RWPE2 (cell line): ENCODE results near the gene PLA2G2F.

Source experiments
- ATAC-seq: fragments of 200-7000 bp; cut with Tn5 transposase; 3 replicates; pipeline ENCODE4 v1.9.1; 2021; ENCODE audit warnings: low read depth
- DNase-seq: peaks from one replicate; pipeline ENCODE4 v3.0.0-alpha.2; 2020; ENCODE audit warnings: low spot score
- H3K27ac ChIP-seq: fragments of 450-650 bp; 2 replicates; pipeline ENCODE4 v1.5.1; 2017; ENCODE audit warnings: mild to moderate bottlenecking; ENCODE audit not compliant: poor library complexity, severe bottlenecking
- H3K27me3 ChIP-seq: fragments of 250-450 bp; sonication (Bioruptor Pico); 2 replicates; pipeline ENCODE4 v1.5.1; 2021; ENCODE audit warnings: mild to moderate bottlenecking, moderate library complexity; ENCODE audit not compliant: insufficient read depth, poor library complexity, severe bottlenecking
- H3K36me3 ChIP-seq: fragments of 250-450 bp; sonication (Bioruptor Pico); 2 replicates; pipeline ENCODE4 v1.5.1; 2020; ENCODE audit warnings: low read depth, mild to moderate bottlenecking, moderate library complexity
- H3K4me1 ChIP-seq: fragments of 250-450 bp; sonication (Bioruptor Pico); 2 replicates; pipeline ENCODE4 v1.5.1; 2021; ENCODE audit warnings: mild to moderate bottlenecking, moderate library complexity; ENCODE audit not compliant: insufficient read depth, poor library complexity, severe bottlenecking
- H3K4me3 ChIP-seq: fragments of 250-450 bp; sonication (Bioruptor Pico); 2 replicates; pipeline ENCODE4 v1.5.1; 2021; ENCODE audit warnings: mild to moderate bottlenecking, moderate library complexity; ENCODE audit not compliant: severe bottlenecking
- H3K9me3 ChIP-seq: fragments of 250-450 bp; sonication (Bioruptor Pico); 2 replicates; pipeline ENCODE4 v1.5.1; 2021; ENCODE audit warnings: mild to moderate bottlenecking, moderate library complexity; ENCODE audit not compliant: severe bottlenecking
- CTCF ChIP-seq: fragments of 450-650 bp; IDR thresholded peaks from one replicate; pipeline ENCODE4 v1.5.1; 2017; ENCODE audit warnings: mild to moderate bottlenecking, moderate library complexity; ENCODE audit not compliant: poor library complexity, severe bottlenecking

Gene PLA2G2F

GRCh38 chr1:20138961-20139550 lies at the start of gene PLA2G2F:
Gene PLA2G2F (plus strand): TSS chr1:20139323. CDS start chr1:20139428, 105 bp downstream.
- H3K9me3 ChIP-seq = no peaks in the 10 kb centered on the region
- no peak for ATAC-seq
- no peak for TF ChIP-seq CTCF

DNA sequence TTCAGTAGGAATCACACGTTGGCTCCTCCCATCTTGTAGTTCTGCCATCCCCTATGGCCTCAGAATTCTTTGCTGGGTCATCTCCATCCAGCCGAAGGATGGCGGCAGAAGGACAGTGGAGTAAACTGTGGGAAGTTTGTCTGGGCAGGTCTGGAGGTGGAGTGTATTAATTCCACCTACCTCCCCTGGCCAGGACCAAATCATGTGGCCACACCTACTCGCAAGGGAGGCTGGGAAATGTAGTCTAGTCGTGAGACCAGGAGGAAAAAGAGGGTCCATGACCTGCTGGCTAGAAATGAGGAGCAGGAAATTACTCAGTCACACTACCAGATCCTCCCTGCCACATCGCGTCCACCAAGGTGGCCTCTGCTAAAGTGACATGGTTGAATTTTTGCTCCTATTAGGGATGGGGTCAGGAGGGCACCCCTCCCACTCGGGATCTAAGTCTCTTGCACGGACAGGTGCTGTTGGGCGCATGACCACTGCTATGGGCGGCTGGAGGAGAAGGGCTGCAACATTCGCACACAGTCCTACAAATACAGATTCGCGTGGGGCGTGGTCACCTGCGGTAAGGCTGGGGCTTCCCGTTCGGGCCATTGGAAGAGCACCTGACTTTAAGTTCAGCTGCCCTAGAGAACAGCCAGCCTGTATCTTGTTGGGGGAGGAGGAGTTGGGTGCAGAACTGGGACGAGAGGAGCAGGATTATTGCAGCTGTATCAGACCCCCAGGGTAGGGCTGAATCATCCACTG lies 49.6 kb upstream of the PLA2G2F start:
- H3K9me3 ChIP-seq = no peaks in the 10 kb centered on the region
- H3K27ac ChIP-seq = no peak overlapping the region
- no peak for TF ChIP-seq CTCF
- no peak for DNase-seq
- no peak overlapping the region for H3K4me3 ChIP-seq
- no peaks in the 10 kb centered on the region for H3K36me3 ChIP-seq
- no peaks in the 10 kb centered on the region for H3K4me1 ChIP-seq
- 0 out of 3 replicates have a peak, but pooled peaks have one; percentile 29 for ATAC-seq
- H3K27me3 ChIP-seq = no peaks in the 10 kb centered on the region

More at GRCh38 chr1:20138961-20139550, at the start of gene PLA2G2F:
- DNase-seq = no peak
- Histone ChIP-seq H3K36me3 (no peaks in the 10 kb centered on the region), H3K27me3 (no peaks in the 10 kb centered on the region), H3K27ac (no peak within 1 kb of the TSS), H3K4me3 (no peak within 1 kb of the TSS), H3K4me1 (peaks cover 5% of the 10 kb centered on the region)

GRCh38 chr1:20090119-20090518 lies 49.0 kb upstream of the PLA2G2F start:
- Histone ChIP-seq H3K36me3 (no peaks in the 10 kb centered on the region), H3K9me3 (no peaks in the 10 kb centered on the region), H3K4me3 (no peak overlapping the region), H3K27ac (no peak overlapping the region), H3K4me1 (no peaks in the 10 kb centered on the region), H3K27me3 (no peaks in the 10 kb centered on the region)
- ATAC-seq = no peak
- no peak for TF ChIP-seq CTCF
- no peak for DNase-seq

- no peak overlapping the region for H3K4me3 ChIP-seq
- no peaks in the 10 kb centered on the region for H3K9me3 ChIP-seq
- H3K27ac ChIP-seq = no peak overlapping the region
- DNase-seq (no peak), ATAC-seq (no peak)
- TF ChIP-seq CTCF = no peak
- H3K4me1 ChIP-seq = no peaks in the 10 kb centered on the region
- H3K36me3 ChIP-seq = no peaks in the 10 kb centered on the region
- no peaks in the 10 kb centered on the region for H3K27me3 ChIP-seq
Measured at GRCh38 chr1:20090641-20091040, 48.5 kb upstream of the PLA2G2F start.

- H3K9me3 ChIP-seq = no peaks in the 10 kb centered on the region
- no peak for ATAC-seq
Measured at GRCh38 chr1:20093303-20093702, 45.8 kb upstream of the PLA2G2F start.

More at GRCh38 chr1:20093303-20093702, 45.8 kb upstream of the PLA2G2F start:
- no peaks in the 10 kb centered on the region for H3K36me3 ChIP-seq
- no peak for TF ChIP-seq CTCF
- no peak overlapping the region for H3K4me3 ChIP-seq
- H3K27me3 ChIP-seq = no peaks in the 10 kb centered on the region
- no peak for DNase-seq
- no peak overlapping the region for H3K27ac ChIP-seq
- no peaks in the 10 kb centered on the region for H3K4me1 ChIP-seq
